DMS53 treated with DMSO at 0.1 percent for 48 hours (cell line): ENCODE results near the gene MMP17.
A peak's percentile ranks its signal among the peaks of the same experiment; 100 is the strongest.
"Not testable (repeated sequence)": the region's sequence is repeated elsewhere in the genome, so short reads cannot be mapped to it uniquely, and the experiment has no call there.

Experiments
- DNase-seq: peaks from one replicate; lab custom pipeline; 2025; ENCODE audit not compliant: unreplicated experiment; lab: John Stamatoyannopoulos, UW

The MMP17 gene

DNA sequence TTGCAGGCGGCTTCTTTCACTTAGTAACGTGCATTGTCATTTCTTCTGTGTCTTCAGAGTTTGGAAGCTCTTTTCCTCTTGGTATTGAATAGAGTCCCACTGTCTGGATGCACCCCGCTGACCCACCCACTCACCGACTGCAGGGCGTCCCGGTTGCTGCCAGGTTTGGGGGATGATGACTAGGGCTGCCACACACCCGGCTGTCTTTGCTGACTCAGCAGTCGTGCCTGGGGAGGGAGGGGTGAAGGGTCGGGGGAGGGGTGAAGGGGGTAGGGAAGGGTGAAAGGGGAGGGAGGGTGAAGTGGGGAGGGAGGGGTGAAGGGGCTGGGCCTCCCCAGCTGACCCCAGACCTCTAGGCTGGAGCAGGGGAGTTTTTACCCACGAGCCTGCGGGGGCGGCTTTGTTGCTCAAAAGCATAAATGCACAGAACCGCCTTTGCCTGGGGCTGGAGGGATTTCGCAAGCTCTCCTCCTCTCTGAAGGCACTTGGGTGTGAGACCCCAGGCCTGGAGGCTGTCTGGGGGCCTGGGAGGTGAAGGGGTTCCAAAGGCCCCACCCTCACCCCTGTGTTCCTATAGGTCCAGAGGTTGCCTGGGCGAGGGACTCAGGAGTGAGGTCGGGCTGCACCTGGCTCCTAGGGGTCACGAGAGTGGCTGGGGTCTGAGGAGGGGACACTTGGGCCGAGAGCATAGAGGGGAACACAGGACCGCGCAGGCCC is 35.0 kb downstream of the MMP17 start:
- DNase-seq: no peak

DNA sequence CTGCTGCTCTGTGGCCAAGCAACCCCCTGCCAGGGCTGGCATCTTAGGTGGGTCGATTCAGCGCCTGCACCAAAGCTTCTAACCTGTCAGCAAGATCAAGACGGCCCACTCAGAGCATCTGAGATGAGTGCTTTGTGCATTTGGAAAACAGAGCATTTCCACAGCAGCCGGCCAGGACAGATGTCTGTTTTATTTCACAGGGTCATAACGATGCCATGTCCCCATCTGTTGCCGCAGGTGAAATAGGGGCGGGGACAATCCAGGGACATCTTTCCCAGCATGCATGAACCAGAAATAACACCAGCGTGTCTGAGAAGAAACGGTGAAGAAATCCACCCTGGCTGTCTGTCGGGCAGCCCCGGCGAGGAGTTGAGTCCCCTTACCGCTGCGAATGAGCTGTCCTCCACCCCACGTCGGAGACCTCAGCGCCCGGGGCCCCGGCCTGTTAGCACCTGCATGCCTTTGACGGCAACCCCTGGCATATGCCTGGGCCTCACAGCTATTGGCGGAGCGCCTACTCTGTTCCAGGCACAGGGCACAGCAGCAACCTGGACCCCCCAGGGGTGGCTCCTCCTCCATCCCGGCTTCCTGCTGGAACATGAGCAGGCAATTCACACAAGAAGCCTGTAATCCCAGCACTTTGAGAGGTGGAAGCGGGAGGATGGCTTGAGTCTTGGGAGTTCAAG is 35.7 kb downstream of the MMP17 start:
- DNase-seq: no peak

DNA sequence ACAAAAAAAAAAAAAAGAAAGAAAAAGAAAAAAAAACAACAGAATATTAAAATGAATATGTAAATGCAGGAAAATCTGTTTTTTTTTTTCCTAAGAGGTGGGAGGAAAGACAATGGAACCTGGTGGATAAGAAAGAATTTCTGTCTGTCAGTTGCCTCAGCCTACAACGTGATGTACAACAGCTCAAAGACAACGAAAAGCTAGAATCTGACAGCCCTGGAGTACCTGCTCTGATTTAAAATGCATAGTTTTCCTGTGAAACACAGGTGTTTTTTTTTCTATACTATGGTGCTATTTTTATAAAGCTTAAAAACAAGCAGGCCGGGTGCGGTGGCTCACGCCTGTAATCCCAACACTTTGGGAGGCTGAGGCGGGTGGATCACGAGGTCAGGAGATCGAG is 36.3 kb downstream of the MMP17 start:
- DNase-seq: no peak

DNA sequence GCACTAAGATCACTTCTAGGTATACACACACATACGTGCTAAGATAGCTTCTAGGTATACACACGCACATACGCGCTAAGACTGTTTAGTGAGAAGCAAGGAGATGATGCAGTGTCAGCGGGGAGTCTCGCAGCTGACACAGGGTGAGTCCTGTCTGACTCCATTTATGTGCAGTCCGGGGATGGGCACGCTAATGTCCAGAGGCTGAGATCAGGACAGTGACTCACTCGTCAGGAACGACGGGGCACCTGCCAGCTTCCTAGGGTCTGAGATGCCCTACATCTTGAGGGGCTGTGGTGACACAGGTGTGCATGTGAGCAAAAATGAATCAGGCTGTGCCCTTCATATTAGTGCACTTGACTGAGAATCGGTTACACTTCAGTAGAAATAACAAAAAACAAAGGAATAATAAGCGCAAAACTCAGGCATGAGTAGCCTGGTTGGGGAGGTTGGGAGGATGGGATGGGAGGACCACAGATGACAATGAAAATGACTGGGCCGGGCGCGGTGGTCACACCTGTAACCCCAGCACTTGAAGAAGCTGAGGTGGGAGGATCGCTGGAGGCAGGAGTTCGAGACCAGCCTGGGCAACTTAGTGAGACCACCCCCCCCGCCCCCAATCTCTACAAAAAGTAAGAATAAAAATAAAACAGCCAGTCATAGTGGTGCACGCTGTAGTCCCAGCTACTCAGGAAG is 37.1 kb downstream of the MMP17 start:
- DNase-seq: no peak

DNA sequence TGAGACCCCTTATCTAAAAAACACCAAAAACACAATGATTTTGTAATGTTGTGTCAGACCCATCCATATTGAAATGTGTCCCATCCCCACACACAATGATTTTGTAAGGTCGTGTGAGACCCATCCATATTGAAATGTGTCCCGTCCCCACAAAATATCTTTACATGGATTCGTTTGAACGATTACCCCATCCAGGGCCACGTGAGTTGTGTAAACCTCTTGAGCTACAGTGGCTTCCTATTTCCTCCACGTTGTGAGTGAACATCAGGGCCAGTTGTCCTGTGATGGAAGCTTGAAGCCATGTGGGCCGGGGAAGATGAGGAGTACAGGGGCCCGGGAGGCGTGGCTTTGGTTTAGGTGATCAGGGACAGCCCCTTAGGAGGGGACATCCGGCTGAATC is 39.3 kb downstream of the MMP17 start:
- DNase-seq: no peak

DNA sequence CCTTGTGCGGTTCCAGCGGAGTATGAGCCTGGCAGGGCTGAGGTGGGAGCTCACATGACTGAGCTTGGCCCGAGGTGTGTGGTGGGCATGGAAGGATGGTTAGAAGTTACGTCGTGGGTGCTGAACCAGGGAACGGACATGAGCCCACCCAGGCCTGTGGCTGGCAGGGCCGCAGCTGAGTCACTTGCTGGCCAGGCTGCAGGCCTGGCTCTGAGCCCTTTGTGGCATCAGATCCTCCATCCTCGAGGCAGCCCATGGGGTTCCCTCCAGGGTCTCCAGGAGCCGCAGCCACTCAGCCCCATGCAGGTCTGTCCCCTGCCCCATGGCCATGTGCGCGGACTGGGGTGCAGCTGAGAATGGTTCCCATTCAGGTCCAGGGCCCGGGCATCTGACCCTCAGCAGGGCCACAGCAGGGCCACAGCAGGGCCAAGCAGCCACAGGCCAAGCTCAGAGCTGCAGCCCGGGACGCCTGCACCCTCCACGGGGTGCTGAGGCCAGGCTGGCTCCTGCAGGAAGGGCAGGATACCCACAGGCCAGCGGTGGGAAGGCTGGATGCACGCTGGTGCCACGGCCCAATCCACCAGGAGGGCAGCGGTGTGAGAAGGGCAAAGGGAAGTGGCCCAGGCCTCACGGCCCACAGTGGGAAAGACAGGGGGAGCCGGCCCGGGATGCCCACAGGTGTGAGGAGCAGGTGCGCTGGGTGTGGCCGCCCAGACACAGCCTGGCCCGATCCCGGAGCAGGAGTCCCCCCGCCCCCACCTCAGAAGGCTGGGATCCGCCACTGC is 39.9 kb downstream of the MMP17 start:
- DNase-seq: no peak

DNA sequence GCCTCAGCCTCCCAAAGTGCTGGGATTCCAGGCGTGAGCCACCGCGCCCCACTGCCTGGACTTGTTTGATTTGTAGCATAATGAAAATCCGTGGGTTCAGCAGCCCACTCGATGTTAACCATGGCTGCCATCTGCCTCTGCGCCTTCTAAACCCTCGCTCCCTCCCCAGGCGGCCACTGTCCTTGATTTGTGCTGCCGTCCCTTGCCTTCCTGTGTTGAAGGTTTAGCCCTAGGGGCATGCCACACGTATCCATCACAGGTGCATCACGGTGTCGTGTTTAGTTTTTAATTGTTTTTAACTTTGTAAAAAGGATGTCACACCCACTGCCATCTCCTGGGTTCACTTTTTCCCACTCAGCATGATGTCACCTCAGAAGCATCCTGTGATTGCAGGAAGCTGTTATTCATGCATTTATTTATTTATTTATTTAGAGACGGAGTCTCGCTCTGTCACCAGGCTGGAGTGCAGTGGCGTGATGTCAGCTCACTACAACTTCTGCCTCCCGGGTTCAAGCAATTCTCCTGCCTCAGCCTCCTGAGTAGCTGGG is 41.8 kb downstream of the MMP17 start:
- peak; percentile 14 for DNase-seq

DNA sequence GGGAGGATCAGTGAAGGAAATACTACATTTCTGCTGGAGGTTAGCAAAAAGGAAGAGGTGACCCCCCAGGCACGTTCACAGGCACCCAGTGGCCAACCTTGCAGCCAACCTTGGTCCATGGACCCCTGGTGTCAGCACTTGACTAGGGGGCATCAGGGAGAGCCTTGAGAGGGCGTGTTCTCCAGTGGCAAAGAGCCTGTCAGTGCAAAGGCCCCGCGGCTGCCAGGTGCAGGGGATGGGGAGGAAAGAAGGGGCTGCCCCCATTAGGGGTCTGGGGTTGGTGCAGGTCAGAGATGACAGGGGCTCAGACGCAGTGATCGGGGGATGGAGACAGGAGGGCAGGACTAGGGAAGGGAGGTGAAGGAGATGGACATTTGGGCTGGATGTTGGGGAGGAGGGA is 43.5 kb downstream of the MMP17 start:
- no peak for DNase-seq

DNA sequence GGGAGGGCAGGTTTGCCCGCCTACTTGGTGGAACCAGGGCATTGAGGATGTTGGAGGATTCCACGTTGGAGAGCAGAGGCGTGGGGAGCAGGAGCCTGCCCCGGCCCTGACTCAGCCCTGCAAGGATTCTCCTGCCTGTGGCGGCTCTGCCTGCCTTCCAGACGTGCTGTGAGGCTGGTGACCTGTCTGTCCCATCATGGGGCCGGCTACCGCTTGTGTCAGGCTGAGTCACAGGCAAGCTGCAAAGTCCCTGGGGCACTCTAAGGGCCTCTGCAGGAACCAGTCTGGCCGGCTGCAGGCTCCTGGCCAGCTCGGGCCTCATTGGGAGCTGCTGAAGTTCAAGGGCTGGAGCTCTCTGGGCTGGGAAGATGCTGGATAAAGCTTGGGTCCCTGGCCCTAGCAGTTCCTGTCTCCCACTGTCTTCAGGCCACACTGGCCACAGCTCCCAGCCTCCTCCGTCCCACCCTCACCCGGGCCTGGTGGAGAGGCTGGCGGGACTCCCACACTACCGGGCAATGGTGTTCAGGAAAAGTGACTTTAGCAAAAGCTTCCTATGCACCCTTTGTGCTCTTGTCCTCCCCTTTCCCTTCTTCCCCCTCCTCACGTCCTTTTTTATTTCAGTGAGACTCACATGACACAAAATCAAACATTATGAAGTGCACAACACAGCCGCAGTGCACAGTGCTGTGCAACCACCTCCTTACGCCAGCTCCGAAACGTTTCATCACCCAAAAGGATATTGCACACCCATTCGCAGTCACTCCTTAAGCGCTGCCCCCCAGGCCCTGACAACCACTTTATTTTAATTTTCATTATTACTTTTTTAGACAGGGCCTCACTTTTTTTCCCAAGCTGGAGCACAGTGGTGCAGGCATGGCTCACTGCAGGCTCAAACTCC is 44.2 kb downstream of the MMP17 start:
- no peak for DNase-seq

DNA sequence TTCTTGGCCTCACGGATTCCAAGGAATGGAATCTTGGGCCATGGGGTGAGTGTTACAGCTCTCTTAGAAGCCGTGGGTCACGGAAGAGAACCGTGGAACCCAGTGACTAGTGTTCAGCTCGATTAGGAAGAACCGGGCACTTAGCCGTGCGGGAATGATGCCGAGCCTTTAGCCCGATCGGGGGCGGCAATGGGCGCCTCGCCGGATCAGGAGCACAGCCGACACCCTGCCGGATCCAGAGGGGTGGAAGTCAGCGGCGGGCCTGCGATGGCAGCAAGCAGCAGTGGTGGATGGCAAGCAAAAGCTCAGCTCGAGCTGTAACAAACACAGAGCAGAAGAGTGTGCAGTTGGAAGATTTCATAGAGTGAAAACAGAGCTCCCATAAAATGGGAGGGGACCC is 45.1 kb downstream of the MMP17 start:
- no peak for DNase-seq

DNA sequence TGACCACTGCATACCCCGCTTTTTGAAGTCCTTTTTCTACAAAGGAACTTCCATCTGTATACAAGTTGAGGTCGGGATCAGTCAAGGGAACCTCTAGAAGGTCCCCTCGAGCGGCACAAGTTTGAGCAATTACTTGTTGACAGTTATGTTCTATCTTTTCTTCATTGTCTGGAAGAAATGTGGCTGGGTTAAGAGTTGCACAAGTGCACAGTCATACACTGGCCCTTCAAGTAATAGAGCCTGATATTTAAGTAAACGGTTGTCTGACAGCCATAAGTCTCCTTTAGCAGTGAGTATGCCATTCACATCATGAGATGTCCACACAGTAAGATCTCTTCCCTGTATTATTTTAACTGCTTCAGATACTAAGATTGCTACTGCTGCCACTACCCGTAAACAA is 46.8 kb downstream of the MMP17 start:
- not testable (repeated sequence) for DNase-seq

DNA sequence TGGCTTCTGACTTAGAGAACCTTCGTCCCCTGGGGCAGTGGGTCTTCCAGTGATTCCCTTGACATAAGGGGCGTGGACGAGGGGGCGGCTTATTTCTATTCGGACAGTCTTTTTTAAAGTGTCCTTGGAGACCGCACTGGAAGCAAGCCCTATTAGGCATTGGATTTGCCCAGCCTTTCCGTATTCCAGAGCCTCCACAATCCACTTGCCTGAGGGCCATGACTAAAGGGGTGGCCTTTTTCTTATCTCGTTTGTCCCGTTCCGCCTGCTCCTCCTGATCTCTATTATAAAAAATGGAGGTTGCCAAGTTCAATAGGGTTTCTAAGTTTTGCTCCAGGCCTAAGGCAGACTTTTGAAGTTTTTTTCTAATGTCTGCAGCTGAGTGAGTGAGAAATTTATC is 49.0 kb downstream of the MMP17 start:
- not testable (repeated sequence) for DNase-seq

DNA sequence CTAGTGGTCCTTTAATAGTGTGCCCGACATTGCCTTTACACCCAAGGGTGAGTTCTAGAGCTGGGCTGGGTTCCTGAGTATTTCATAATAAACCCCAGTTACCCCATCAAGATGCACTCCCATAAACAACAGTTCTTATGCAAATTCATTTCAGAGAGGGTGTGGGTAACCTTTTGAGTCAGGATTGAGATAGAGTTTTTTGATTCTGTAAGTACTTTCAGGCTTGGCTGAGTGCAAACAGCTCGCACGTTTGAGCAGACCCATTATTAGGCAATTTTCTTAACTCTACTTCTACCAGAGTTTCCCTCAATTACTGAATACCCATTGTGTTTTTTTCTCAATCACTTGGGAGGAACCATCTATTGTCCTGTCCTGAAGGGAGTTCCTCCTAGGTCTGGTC is 50.2 kb downstream of the MMP17 start:
- DNase-seq: not testable (repeated sequence)

DNA sequence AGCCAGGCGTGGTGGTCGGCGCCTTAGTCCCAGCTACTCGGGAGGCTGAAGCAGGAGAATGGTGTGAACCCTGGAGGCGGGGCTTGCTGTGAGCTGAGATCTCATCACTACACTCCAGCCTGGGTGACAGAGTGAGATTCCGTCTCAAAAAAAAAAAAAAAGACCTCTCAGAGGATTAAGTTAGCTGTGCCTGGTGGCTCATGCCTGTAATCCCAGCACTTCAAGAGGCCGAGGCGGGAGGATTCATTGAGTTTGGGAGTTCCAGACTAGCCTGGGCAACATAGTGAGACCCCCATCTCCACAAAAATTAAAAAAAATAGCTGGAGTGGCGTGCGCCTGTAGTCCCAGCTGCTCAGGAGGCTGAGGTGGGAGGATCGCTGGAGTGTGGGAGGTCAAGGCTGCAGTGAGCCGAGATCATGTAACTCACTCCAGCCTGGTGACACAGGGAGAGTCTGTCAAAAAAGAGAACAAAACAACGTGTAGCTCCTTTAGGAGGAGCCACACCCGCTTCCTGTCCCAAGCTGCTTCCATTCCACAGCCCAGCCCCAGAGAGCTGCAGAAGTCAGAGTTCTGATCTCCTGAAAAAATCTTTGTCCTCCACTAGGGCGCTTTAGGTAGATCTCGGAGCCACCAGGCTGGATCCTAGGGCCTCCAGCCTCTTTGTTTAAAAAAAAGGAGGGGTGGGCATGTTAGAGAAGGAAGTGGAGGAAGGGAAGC is 54.8 kb downstream of the MMP17 start:
- DNase-seq: no peak

DNA sequence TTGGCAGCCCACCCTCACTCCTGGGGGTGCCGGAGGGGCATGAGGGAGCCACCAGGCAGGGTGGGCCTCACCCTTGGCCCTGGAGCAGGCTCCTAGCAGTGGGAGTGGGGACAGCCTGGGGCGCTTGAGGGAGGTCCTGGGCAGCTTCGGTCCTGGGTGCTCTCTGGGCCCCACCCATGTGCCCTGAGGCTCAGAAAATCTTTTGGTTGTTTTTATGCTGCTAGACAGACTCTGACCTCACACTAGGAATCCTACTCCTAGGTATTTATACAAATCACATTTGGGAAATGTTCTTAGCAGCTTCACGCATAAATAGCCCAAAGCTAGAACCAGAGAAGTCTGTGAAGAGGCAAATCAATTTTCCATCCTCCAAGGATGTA is 55.3 kb downstream of the MMP17 start:
- DNase-seq: no peak

DNA sequence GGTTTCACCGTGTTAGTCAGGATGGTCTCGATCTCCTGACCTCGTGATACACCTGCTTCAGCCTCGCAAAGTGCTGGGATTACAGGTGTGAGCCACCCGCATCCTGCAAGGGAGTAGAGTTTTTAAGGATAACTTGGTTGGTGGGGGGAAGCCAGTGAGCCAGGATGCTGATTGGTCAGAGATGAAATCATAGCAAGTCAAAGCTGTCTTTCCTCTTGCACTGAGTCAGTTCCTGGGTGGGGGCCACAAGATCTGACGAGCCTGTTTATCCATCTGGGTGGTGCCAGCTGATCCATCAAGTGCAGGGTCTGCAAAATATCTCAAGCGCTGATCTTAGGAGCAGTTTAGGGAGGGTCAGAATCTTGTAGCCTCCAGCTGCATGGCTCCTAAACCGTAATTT is 56.9 kb downstream of the MMP17 start:
- not testable (repeated sequence) for DNase-seq

DNA sequence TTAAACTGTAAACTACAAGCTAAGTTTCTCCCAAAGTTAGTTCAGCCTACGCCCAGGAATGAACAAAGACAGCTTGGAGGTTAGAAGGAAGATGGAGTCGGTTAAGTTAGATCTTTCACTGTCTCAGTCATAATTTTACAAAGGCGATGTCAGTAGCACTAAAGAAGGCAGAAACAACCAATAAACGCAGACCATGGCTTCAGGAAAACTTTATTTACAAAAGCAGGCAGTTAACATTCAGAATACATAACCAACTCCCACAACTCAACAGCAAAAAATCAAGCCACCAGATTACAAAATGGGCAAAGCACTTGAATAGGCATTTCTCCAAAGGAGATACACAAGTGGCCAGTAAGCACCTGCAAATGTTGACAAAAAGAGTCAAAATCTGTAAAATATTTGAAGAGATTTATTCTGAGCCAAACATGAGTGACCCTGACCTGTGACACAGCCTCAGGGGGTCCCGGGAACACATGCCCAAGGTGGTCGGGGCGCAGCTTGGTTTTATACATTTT is 57.4 kb downstream of the MMP17 start:
- no peak for DNase-seq

DNA sequence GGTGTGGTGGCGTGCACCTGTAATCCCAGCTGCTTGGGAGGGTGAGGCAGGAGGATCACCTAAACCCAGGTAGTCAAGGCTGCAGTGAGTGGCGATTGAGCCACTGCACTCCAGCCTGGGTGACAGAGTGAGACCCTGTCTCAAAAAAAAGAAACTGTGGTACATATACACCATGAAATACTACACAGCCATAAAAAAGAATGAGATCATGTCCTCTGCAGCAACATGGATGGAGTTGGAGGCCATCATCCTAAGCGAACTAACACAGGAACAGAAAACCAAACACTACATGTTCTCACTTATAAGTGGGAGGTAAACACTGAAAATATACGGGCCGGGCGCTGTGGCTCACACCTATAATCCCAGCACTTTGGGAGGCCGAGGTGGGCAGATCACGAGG is 63.5 kb downstream of the MMP17 start:
- DNase-seq: not testable (repeated sequence)
